Inflammatory macrophage treated with lipopolysaccharide for 1 hour (primary cell): Measurements from ENCODE around the gene PAQR6.

Experiments
- DNase-seq, 2 donors: peaks; one replicate each; pipeline ENCODE4 v3.0.0-alpha.2; 2020 to 2022

Gene PAQR6, protein sequence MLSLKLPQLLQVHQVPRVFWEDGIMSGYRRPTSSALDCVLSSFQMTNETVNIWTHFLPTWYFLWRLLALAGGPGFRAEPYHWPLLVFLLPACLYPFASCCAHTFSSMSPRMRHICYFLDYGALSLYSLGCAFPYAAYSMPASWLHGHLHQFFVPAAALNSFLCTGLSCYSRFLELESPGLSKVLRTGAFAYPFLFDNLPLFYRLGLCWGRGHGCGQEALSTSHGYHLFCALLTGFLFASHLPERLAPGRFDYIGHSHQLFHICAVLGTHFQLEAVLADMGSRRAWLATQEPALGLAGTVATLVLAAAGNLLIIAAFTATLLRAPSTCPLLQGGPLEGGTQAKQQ

DNA sequence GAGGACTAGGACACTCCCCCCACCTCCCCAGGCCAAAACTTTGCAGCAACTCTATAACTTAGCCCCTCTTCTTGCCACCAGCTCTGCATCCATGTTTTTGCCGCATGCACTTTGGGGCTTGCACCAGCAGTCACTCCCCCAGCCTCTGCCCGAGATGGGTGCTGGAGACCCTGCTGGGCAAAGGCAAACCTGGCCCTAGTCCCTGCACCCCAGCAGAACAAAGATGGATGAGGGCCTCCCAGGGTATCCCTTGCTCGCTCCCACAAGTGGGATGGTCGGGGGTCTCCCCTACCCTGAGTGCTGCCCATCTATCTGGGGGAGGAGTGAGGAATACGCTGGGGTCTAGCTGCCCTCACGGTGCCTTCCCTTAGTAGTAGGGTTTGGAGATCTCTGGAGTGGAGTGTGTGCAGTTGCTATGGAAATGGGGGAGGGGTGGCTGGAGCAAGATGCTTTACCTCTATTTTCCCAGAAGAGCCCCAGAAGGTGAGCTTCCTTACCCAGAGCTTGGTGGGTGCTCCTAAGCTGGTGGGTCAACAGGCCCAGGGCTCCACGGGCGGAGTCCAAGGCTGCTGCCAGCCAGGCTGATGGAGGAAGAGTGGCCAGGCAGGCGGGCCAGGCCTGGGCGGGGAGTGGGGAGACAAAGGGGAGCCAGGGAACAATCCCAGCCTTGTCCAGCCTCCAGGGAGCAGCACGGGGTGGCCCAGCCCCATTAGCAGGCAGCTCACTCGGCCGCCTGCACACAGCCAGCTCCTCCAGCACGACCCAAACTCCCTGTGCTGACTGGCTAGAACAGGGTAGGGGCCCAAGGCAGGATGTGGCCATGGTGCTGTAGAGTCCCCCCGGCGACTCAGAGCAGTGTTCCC is at the start of gene PAQR6:
Gene PAQR6, minus strand, starts transcription at position 597 of the 863 bp plus-strand sequence. CDS start 1,325 bp downstream, outside the sequence.
- DNase-seq = no peak

DNA sequence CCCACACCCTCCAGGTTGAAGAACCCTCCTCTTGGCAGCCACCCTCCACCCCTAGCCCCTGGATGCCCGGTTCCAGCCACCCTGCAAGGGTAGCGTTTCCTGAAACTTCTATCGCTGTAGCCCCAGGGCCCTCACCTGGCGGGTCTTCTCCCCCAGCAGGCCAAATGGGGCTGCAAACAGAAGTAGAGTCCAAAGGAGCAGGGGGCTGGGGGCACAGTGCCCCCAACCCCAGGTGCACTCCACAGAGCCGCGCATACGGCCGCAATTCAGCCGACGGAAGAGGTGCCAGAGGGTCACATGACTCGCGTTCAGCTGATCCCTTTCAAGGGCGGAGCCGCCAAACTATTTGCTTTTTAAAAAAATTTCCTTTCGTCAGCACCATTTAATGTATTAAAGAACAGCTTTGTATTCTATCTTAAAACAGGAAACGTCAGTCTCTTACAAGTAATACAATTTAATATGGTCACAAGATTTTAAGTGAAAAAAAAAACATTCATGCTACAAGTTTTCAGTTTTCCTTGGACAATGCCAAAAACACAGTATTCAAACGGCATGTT is 47.6 kb upstream of the PAQR6 start, which contains the start of gene GLMP:
Gene GLMP, minus strand, starts transcription at position 289 of the 557 bp plus-strand sequence. Its CDS starts 34 bp downstream, at position 255.
- DNase-seq = peak; percentile 38 to 64

DNA sequence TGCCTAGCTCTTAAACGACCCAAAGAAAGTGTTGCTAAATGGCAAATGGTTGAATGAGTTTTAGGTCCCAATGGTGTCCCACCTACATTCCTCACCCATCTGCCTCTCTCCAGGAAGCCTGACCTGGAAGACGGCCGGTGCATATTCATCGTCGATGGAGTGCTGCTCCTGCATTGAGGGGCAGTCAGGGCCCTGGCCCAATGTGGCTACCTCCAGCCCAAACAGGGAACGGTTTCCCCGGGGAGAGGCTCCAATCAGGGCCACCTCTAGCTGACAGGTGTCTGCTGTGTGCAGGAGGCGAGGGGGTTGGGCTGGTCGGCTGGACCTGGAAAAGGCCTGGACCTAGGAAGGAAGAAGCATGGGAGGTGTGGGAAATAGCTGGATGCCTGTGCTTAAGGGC is 46.0 kb upstream of the PAQR6 start:
- DNase-seq = no peak

- no peak for DNase-seq
These were observed 45.2 kb upstream of the PAQR6 start for GRCh38 chr1:156293098-156293434.

GRCh38 chr1:156291226-156292061 is 43.6 kb upstream of the PAQR6 start:
- DNase-seq = peak; percentile 68 to 72

GRCh38 chr1:156289857-156290256 is 42.0 kb upstream of the PAQR6 start:
- DNase-seq = no peak

- DNase-seq = no peak
These were observed 38.2 kb upstream of the PAQR6 start for GRCh38 chr1:156286061-156286460.

DNA sequence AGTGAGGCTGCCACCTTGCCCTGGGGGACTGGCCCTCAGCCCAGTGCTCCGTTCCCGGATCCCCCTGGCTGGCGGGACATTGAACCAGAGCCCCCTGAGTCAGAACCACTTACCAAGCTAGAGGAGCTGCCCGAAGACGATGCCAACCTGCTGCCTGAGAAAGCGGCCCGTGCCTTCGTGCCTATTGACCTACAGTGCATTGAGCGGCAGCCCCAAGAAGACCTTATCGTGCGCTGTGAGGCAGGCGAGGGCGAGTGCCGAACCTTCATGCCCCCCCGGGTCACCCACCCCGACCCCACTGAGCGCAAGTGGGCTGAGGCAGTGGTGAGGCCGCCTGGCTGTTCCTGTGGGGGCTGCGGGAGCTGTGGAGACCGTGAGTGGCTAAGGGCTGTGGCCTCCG is 37.6 kb upstream of the PAQR6 start:
- DNase-seq = no peak

DNA sequence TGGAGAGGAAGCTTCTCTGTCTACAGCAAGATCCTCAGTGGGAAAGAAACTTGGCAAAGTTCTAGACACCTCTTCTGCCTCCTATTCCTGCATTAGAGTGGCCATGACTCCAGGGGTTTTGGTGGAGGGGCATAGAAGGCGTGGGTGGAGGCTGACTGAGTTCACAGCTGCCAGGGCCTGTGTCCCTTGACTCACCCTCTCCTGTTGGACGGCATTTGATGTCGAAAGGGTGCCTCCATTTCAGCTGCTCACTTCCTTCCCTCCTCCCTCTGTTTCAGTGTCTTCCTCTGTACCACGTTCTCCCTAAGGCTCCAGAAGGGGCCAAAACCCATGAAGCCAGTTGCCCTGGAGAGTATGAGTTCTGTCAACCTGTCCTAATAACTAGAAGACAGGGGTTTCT is 36.9 kb upstream of the PAQR6 start:
- DNase-seq = peak; percentile 26 to 31

DNA sequence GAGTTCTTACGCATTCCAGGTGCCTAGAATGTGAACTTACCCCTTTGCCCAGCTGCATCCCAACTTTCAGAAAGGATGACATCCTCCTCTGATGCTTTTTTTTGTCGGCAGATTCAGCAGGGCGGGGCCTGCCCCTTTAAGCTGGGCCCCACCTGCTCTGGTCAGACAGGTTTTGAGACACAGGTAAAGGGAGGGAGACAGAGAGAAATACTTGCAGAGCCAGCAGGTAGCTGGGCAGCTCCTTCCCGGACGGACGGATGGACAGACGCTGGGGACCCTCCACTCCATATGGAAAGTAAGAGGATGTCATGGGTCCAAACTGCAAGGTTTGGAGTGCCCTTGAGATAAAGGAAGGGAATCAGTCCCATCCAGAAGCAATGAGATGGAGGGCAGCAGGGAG is 36.3 kb upstream of the PAQR6 start, which contains the start of gene TMEM79:
Gene TMEM79, plus strand, starts transcription at position 214 of the 400 bp plus-strand sequence. CDS start 902 bp downstream, outside the sequence.
- no peak for DNase-seq

- DNase-seq = peak; percentile 31 to 37
These were observed 35.7 kb upstream of the PAQR6 start for GRCh38 chr1:156283521-156283920.

GRCh38 chr1:156282479-156283222 is 34.8 kb upstream of the PAQR6 start, which contains the start of gene SMG5:
Gene SMG5, minus strand, starts transcription at chr1:156282825. Its CDS starts 145 bp downstream, at chr1:156282680.
- DNase-seq = peak; percentile 98

DNA sequence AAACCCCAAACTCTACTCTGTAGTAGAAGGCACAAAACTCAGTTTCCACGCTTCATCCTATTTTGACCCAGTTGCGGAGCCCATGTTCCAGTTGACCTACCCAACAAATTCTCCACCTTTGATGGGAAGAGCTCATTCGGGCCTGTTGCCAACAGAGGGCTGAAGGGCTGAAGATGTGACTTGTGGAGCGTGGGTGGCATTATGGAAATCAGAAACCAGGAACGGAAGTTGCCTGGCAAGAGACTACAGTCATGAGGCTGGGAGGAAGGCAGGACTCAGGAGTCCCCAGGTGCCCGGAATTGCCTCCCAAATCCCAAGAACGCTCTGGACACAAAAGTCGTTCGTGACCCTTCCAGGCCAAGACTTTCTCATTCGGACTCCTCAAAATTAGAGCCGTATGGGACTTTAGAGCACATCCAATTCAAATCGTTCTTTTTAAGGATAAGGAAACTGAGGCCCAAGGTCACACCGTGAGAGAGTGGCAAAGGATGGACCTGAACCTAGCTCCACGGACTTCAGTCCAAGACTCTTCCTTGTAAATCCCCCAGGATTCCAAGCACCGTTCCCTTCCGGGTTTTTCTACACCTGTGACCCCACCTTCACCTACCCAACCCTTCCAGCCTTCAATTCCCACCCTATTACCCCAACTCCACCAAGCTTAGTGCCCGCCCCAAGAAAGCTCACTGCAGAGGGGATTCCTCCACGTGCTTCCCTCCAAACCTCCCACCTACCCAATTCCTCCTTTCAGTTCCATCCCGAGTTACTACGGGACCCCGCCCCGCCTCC is 34.0 kb upstream of the PAQR6 start:
- peak; percentile 64 to 84 for DNase-seq

GRCh38 chr1:156281281-156281680 is 33.4 kb upstream of the PAQR6 start:
- DNase-seq = peak; percentile 63 to 85

- DNase-seq = no peak
These were observed 32.0 kb upstream of the PAQR6 start for GRCh38 chr1:156279837-156280236.

DNA sequence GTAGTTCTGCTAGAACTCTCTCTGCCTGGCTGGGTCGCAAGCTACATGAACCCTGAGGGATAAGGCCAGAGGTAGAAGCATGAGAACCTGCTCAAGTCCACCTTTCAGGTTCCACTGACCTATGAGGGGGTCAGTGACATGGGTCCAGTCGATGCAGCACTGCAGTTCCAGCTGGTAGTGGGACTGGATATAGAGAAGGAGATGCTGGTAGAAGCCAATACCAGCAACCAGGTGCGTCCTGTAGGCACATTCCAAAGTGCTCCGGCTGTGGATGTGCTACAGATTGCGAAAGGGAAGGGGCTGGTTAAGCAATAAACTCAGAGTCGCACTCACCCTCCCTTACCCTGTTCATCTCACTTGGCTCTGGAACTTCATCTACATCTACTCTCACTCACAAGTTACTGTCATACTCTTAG is 29.1 kb upstream of the PAQR6 start:
- peak in 1 of 2 donors; percentile 32 for DNase-seq

GRCh38 chr1:156276532-156276931 is 28.7 kb upstream of the PAQR6 start:
- DNase-seq = peak; percentile 68 to 74

DNA sequence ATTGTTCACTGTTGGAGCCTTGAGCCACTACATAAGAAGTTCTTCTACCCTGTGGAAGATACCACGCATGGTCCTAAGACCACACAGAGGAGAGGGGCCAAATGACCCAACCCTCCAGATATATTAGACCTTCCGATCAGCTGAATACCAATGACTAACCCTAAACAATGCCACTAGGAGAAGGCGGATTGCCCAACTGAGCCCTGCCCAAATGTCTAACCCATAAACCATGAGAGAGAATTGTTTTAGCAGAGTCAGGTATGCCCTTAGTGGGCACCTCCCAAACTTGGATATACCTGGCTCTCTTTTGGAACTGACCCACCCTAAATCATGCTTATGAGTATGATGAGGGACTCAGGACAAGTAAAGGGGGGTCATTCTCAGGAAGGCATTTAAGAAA is 22.5 kb upstream of the PAQR6 start:
- no peak for DNase-seq

DNA sequence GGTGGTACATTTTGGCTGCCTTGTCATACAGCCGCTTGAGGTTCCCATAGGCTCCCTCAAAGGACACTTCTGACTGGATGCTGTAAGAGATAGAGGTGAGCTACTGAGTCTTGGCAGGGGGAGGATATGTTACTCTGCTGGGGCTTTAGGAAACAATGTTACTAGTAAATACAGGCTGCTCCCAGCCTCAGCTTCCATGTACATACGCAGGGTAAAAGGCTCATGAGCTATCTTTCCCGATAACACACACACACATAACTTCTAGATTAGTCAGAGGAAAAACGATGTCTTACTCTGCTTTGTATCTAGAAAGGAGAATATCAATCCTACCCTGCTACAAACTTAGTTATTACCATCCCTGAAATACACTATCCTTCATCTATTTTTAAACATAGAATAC is 20.5 kb upstream of the PAQR6 start:
- DNase-seq = no peak

DNA sequence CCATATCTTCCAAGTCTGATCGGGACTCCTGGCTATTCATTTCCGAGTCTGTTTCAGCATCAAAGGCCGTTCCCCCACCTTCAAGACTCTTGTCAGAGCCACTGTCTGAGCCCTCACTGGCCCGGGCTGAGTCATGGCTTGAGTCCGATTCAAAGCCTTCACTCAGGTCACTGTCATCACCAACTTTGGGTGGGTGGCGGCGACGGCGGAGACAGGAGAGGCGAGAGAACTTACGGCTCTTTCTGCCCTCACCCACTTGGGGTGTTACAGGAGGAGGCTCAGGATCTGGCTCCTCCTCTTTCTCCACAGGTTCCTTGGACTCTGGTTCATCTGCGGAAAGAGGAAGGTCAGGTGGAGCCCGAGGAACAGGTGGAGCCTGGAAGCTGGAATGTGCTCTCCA is 18.2 kb upstream of the PAQR6 start:
- DNase-seq = no peak

- DNase-seq = no peak
These were observed 15.4 kb upstream of the PAQR6 start for GRCh38 chr1:156263288-156263655.
